RPMI7951 (cell line): ENCODE results near the gene FREM1. TPM values are rescaled to one million over a fixed set of nuclear protein-coding genes. Genes with fewer than 3 reads are reported as not detected.

Source experiments
- DNase-seq: peaks from one replicate; pipeline ENCODE4 v3.0.0-alpha.2; 2012; ENCODE audit warnings: low read depth
- total RNA-seq: library from RNA; depleted of rRNA; stranded (reverse); fragments of >200 nt; shearing (Covaris generic); gene quantifications from 2 replicates; pipeline ENCODE4 v1.2.3, GENCODE V29; 2014

Gene FREM1
- total RNA-seq, 1 experiment from 2014 or later, result 0.60 TPM

- no peak for DNase-seq
These were observed 143.9 kb downstream of the FREM1 start for GRCh38 chr9:14766299-14766698.

GRCh38 chr9:14761584-14761983, 148.6 kb downstream of the FREM1 start:
- DNase-seq, result no peak

- DNase-seq, result no peak
These were observed 150.2 kb downstream of the FREM1 start for GRCh38 chr9:14760060-14760459.

GRCh38 chr9:14756291-14756690, 153.9 kb downstream of the FREM1 start:
- DNase-seq, result no peak

GRCh38 chr9:14752871-14753270, 157.4 kb downstream of the FREM1 start:
- no peak for DNase-seq

- no peak for DNase-seq
These were observed 158.0 kb downstream of the FREM1 start for GRCh38 chr9:14752271-14752670.

GRCh38 chr9:14750821-14751220, 159.4 kb downstream of the FREM1 start:
- DNase-seq, result no peak

- DNase-seq, result no peak
These were observed 160.5 kb downstream of the FREM1 start for GRCh38 chr9:14749741-14750211.

GRCh38 chr9:14748373-14748772, 161.9 kb downstream of the FREM1 start:
- no peak for DNase-seq

- DNase-seq, result no peak
These were observed 163.1 kb downstream of the FREM1 start for GRCh38 chr9:14747111-14747510.

GRCh38 chr9:14746626-14747025, 163.6 kb downstream of the FREM1 start:
- DNase-seq, result no peak

GRCh38 chr9:14744768-14745167, 165.5 kb downstream of the FREM1 start:
- DNase-seq, result no peak

GRCh38 chr9:14741369-14741768, 168.9 kb downstream of the FREM1 start:
- no peak for DNase-seq

GRCh38 chr9:14733133-14733532, 177.1 kb downstream of the FREM1 start:
- DNase-seq, result no peak

- no peak for DNase-seq
These were observed 178.8 kb downstream of the FREM1 start for GRCh38 chr9:14731294-14731981.

GRCh38 chr9:14730461-14730898, 179.7 kb downstream of the FREM1 start:
- DNase-seq, result no peak

GRCh38 chr9:14723301-14723700, 186.9 kb downstream of the FREM1 start:
- no peak for DNase-seq

GRCh38 chr9:14722391-14723035, 187.7 kb downstream of the FREM1 start, which contains the start of gene CER1:
CER1 (minus strand) TSS chr9:14722733; CDS start chr9:14722672, 61 bp downstream.
- DNase-seq, result no peak

- DNase-seq, result no peak
These were observed 190.9 kb downstream of the FREM1 start for GRCh38 chr9:14719231-14719923.

- no peak for DNase-seq
These were observed 195.1 kb downstream of the FREM1 start for GRCh38 chr9:14715102-14715501.

GRCh38 chr9:14713187-14713767, 197.0 kb downstream of the FREM1 start:
- no peak for DNase-seq

- no peak for DNase-seq
These were observed 199.4 kb downstream of the FREM1 start for GRCh38 chr9:14710804-14711203.
